ENCODE measurements around the gene SLC12A1. TPM values are rescaled to one million over a fixed set of nuclear protein-coding genes. Genes with fewer than 3 reads are reported as not detected.

Gene SLC12A1
- total and polyA plus RNA-seq, 2 of the 8 experiments (the other 6 are each of a cell fraction or from before 2014, with no cell fraction given), result 0.63 to 1.0 TPM

DNA sequence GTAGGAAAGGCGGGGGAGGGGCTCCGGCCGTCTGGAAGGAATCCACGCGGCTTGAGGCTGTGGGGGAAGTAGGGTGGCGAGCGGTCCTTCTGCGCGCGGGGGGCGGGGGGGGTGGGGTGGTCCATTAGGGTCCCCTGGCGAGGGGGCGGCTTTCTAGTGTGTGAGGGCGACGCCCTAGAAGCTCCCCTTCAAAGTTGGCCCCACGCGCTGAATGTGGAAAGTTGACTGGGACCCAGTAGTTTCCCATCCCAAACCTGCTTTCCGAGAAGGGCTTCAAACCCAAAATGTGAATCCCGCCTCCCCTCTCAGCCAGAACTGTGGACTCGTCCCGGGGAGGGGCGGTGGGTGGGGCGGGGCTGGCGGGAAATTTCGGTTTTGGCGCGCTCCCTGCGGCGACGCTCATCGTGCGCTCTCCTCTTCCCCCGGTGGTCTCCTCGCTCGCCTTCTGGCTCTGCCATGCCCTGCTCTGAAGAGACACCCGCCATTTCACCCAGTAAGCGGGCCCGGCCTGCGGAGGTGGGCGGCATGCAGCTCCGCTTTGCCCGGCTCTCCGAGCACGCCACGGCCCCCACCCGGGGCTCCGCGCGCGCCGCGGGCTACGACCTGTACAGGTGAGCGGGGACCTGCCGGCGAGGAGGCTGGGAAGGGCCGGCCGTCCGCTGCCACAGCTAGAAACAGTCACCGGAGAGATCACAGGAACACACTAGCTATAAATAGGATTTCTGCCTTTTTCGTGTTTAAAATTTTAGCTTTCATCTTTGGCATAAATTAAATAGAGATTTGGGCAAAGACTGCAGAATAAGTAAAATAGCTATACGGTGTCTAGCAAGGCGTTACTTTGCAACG is 125.9 kb downstream of the SLC12A1 start (continued):
- TF ChIP-seq TBP (IDR thresholded peaks at IDR 0.05; ENCODE audit: low read depth, low read length) (peak; percentile 42; the same call in 1 of the 2 replicates), TEAD4 (IDR thresholded peaks at IDR 0.05; ENCODE audit: low read depth, low read length) (no peak), EGR1 (IDR thresholded peaks at IDR 0.05; ENCODE audit: borderline replicate concordance, low read depth, low read length) (no peak), RNF2 (IDR thresholded peaks at IDR 0.05; ENCODE audit: borderline replicate concordance, low read depth, low read length, missing control alignments, poor library complexity, severe bottlenecking) (no peak), CHD2 (IDR thresholded peaks at IDR 0.05; ENCODE audit: low read length) (no peak), HDAC6 (IDR thresholded peaks at IDR 0.05; ENCODE audit: low read depth, low read length) (no peak), EP300 (IDR thresholded peaks at IDR 0.05; ENCODE audit: borderline replicate concordance in 1 of 2, low read depth in 2 of 2, low read length in 2 of 2) (peak in 1 of 2 experiments; percentile 98; a peak in 2 of 3 replicates), MAX (IDR thresholded peaks at IDR 0.05) (peak; percentile 68), SIN3A (conservative IDR thresholded peaks at IDR 0.05 in 1 of 2, IDR thresholded peaks at IDR 0.05 in 1 of 2; ENCODE audit: low read depth in 1 of 2, low read length in 2 of 2) (peak; percentile 6 to 23; a peak in 1 of 4 replicates), CBX8 (IDR thresholded peaks at IDR 0.05; ENCODE audit: borderline replicate concordance, low read depth, low read length) (no peak), POLR2A (IDR thresholded peaks at IDR 0.05; ENCODE audit: control extremely low read depth in 1 of 2, low read depth in 2 of 2, low read length in 2 of 2) (peak in 1 of 2 experiments; percentile 68; a peak in 2 of 3 replicates), PHF8 (conservative IDR thresholded peaks at IDR 0.05; ENCODE audit: low read depth, low read length) (peak; percentile 41), RXRA (IDR thresholded peaks at IDR 0.05; ENCODE audit: insufficient read depth, low read depth, low read length) (no peak), TAF1 (IDR thresholded peaks at IDR 0.05; ENCODE audit: low read depth, low read length) (peak; percentile 74)
- TF ChIP-seq, protein P1, sequence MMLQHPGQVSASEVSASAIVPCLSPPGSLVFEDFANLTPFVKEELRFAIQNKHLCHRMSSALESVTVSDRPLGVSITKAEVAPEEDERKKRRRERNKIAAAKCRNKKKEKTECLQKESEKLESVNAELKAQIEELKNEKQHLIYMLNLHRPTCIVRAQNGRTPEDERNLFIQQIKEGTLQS (IDR thresholded peaks at IDR 0.05; ENCODE audit: insufficient read depth, low read depth, low read length), result no peak

Data from H1 (cell line).